ENCODE results near the gene TM4SF20. TPM values are rescaled to one million over a fixed set of nuclear protein-coding genes. Genes with fewer than 3 reads are reported as not detected.

The TM4SF20 gene
- polyA plus RNA-seq, 1 donor (not counting 4 experiments of a cell fraction or from before 2014, with no cell fraction given): not detected

GRCh38 chr2:227376656-227377396 lies 2.3 kb downstream of the TM4SF20 start:
- no peak for DNase-seq (ENCODE audit: low read depth, low spot score)
- H3K79me2 ChIP-seq (ENCODE audit: control insufficient read depth, insufficient read depth, low read length): no peaks in the 10 kb centered on the region
- H3K27ac ChIP-seq (ENCODE audit: control insufficient read depth, insufficient read depth, low read length): no peak overlapping the region
- dilution Hi-C loops (cut with MboI; ENCODE audit: extremely low pct_ligation_motif_present, low sequenced_read_pairs): no loop called here
- H3K36me3 ChIP-seq (ENCODE audit: control insufficient read depth in 2 of 2, extremely low read depth in 1 of 2, insufficient read depth in 2 of 2, low read length in 2 of 2): no peaks in the 10 kb centered on the region
- H2AFZ ChIP-seq (ENCODE audit: control insufficient read depth, low read length): no peak overlapping the region
- no peaks in the 10 kb centered on the region for H4K20me1 ChIP-seq (ENCODE audit: control insufficient read depth, extremely low read depth, insufficient read depth, low read length)
- H3K4me3 ChIP-seq (ENCODE audit: control insufficient read depth in 2 of 3, extremely low read depth in 1 of 3, insufficient read depth in 2 of 3, low read depth in 1 of 3, low read length in 3 of 3): no peak overlapping the region
- H3K9me3 ChIP-seq (ENCODE audit: control insufficient read depth, low read depth, low read length): no peaks in the 10 kb centered on the region
- no peak for TF ChIP-seq CTCF (optimal IDR thresholded peaks at IDR 0.05 in 1 of 3, IDR thresholded peaks at IDR 0.05 in 1 of 3, conservative IDR thresholded peaks at IDR 0.05 in 1 of 3; ENCODE audit: extremely low read depth in 1 of 3, insufficient read depth in 2 of 3, low read length in 3 of 3)
- no peak for TF ChIP-seq EZH2 (IDR thresholded peaks at IDR 0.05; ENCODE audit: low read length)
- no peak overlapping the region for H3K9ac ChIP-seq (ENCODE audit: control insufficient read depth, extremely low read depth, insufficient read depth, low read length)
- no peaks in the 10 kb centered on the region for H3K27me3 ChIP-seq (ENCODE audit: control insufficient read depth, extremely low read depth, insufficient read depth, low read length)
- peaks cover 10% of the 10 kb centered on the region for H3K4me1 ChIP-seq (ENCODE audit: control insufficient read depth, extremely low read depth, insufficient read depth, low read length)
- no peak overlapping the region for H3K4me2 ChIP-seq (ENCODE audit: control insufficient read depth, extremely low read depth, insufficient read depth, low read depth, low read length)
- H3K9me1 ChIP-seq (ENCODE audit: control insufficient read depth, extremely low read depth, insufficient read depth, low read length): no peaks in the 10 kb centered on the region
- FAIRE-seq: no peak

GRCh38 chr2:227374158-227374557 lies 4.9 kb downstream of the TM4SF20 start:
- Histone ChIP-seq H3K9ac (ENCODE audit: control insufficient read depth, extremely low read depth, insufficient read depth, low read length) (no peak overlapping the region), H3K9me3 (ENCODE audit: control insufficient read depth, low read depth, low read length) (no peaks in the 10 kb centered on the region), H3K4me2 (ENCODE audit: control insufficient read depth, extremely low read depth, insufficient read depth, low read depth, low read length) (no peak overlapping the region), H3K9me1 (ENCODE audit: control insufficient read depth, extremely low read depth, insufficient read depth, low read length) (no peaks in the 10 kb centered on the region), H4K20me1 (ENCODE audit: control insufficient read depth, extremely low read depth, insufficient read depth, low read length) (no peaks in the 10 kb centered on the region), H3K36me3 (ENCODE audit: control insufficient read depth in 2 of 2, extremely low read depth in 1 of 2, insufficient read depth in 2 of 2, low read length in 2 of 2) (no peaks in the 10 kb centered on the region), H2AFZ (ENCODE audit: control insufficient read depth, low read length) (no peak overlapping the region), H3K4me1 (ENCODE audit: control insufficient read depth, extremely low read depth, insufficient read depth, low read length) (peaks cover 10% of the 10 kb centered on the region), H3K79me2 (ENCODE audit: control insufficient read depth, insufficient read depth, low read length) (no peaks in the 10 kb centered on the region), H3K27me3 (ENCODE audit: control insufficient read depth, extremely low read depth, insufficient read depth, low read length) (no peaks in the 10 kb centered on the region), H3K4me3 (ENCODE audit: control insufficient read depth in 2 of 3, extremely low read depth in 1 of 3, insufficient read depth in 2 of 3, low read depth in 1 of 3, low read length in 3 of 3) (no peak overlapping the region), H3K27ac (ENCODE audit: control insufficient read depth, insufficient read depth, low read length) (no peak overlapping the region)
- dilution Hi-C loops (cut with MboI; ENCODE audit: extremely low pct_ligation_motif_present, low sequenced_read_pairs): no loop called here
- DNase-seq (ENCODE audit: low read depth, low spot score) (no peak), FAIRE-seq (no peak)
- TF ChIP-seq EZH2 (IDR thresholded peaks at IDR 0.05; ENCODE audit: low read length) (no peak), CTCF (optimal IDR thresholded peaks at IDR 0.05 in 1 of 3, IDR thresholded peaks at IDR 0.05 in 1 of 3, conservative IDR thresholded peaks at IDR 0.05 in 1 of 3; ENCODE audit: extremely low read depth in 1 of 3, insufficient read depth in 2 of 3, low read length in 3 of 3) (no peak)

All from keratinocyte (primary cell).